ENCODE measurements around the gene LRRC45.

DNA sequence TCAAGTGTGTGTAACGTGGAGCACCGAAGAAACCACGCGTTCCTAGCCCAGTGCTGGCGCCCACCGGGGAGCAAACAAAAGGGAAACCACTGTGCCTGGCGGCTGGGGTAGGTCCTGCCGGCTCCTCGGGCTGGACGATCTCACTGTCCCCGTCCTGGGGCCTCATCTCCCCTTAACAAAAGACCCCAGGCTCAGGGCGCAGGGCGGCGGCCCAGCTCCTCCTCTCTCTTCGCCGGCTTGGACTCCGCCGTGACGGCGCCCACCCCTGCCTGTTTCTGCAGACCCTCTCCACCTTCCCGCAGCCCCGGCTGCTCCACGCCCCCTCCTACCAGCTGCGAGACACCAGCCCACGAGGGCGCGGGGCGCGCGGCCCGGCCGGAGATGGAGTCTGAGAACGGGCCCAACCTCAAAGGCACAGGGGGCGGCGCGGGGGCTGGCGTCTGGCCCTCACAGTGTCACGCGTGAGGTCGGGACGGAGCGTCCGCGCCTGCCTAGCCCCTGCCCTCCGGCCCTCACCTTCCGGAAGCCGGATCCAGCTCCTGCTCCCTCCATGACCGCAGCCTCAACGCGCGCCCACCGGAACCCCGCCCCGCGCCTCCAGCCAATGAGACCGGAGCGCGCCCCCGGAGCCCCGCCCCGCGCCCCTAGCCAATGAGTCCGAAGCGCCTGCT, 660 bp upstream of the LRRC45 start, which contains the start of gene CENPX:
- TF ChIP-seq, protein P1, sequence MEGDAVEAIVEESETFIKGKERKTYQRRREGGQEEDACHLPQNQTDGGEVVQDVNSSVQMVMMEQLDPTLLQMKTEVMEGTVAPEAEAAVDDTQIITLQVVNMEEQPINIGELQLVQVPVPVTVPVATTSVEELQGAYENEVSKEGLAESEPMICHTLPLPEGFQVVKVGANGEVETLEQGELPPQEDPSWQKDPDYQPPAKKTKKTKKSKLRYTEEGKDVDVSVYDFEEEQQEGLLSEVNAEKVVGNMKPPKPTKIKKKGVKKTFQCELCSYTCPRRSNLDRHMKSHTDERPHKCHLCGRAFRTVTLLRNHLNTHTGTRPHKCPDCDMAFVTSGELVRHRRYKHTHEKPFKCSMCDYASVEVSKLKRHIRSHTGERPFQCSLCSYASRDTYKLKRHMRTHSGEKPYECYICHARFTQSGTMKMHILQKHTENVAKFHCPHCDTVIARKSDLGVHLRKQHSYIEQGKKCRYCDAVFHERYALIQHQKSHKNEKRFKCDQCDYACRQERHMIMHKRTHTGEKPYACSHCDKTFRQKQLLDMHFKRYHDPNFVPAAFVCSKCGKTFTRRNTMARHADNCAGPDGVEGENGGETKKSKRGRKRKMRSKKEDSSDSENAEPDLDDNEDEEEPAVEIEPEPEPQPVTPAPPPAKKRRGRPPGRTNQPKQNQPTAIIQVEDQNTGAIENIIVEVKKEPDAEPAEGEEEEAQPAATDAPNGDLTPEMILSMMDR (conservative IDR thresholded peaks at IDR 0.05; ENCODE audit: low read length), result no peak
- no peak for TF ChIP-seq EZH2phosphoT487 (IDR thresholded peaks at IDR 0.05; ENCODE audit: borderline replicate concordance, low read depth, low read length)
